ENCODE data around the gene BTBD18.
"Not testable (repeated sequence)": the region's sequence is repeated elsewhere in the genome, so short reads cannot be mapped to it uniquely, and the experiment has no call there.

Gene BTBD18

GRCh38 chr11:57728829-57729228 lies 22.8 kb downstream of the BTBD18 start:
- DNase-seq, result no peak

- no peak for DNase-seq
Measured at GRCh38 chr11:57727185-57727584, 24.4 kb downstream of the BTBD18 start.

GRCh38 chr11:57716726-57717125 lies 34.9 kb downstream of the BTBD18 start:
- DNase-seq, result not testable (repeated sequence)

- no peak for DNase-seq
Measured at GRCh38 chr11:57713835-57714234, 37.8 kb downstream of the BTBD18 start.

GRCh38 chr11:57712256-57713150 lies 39.1 kb downstream of the BTBD18 start, which contains the start of gene TMX2:
TSS of gene TMX2 (plus strand) at chr11:57712593. CDS start at chr11:57712619, 26 bp downstream.
- peak; percentile 88 to 93 for DNase-seq

GRCh38 chr11:57711414-57712255 lies 40.0 kb downstream of the BTBD18 start, which contains the start of gene MED19:
TSS of gene MED19 (minus strand) at chr11:57712215. CDS start at chr11:57712179, 36 bp downstream.
- DNase-seq, result peak; percentile 73 to 77

- DNase-seq, result no peak
Measured at GRCh38 chr11:57709802-57710367, 41.7 kb downstream of the BTBD18 start.

- not testable (repeated sequence) for DNase-seq
Measured at GRCh38 chr11:57705432-57705831, 46.2 kb downstream of the BTBD18 start.

- no peak for DNase-seq
Measured at GRCh38 chr11:57704932-57705331, 46.7 kb downstream of the BTBD18 start.

GRCh38 chr11:57703341-57703740 lies 48.3 kb downstream of the BTBD18 start:
- no peak for DNase-seq

- DNase-seq, result no peak
Measured at GRCh38 chr11:57700425-57700824, 51.2 kb downstream of the BTBD18 start.

GRCh38 chr11:57699813-57700212 lies 51.8 kb downstream of the BTBD18 start:
- DNase-seq, result no peak

- DNase-seq, result no peak
Measured at GRCh38 chr11:57698843-57699365, 52.7 kb downstream of the BTBD18 start.
